Activated CD4-positive, alpha-beta memory T cell treated with anti-CD3 and anti-CD28 coated beads for 36 hours (primary cell): ENCODE data around the gene ANAPC16. TPM values are rescaled to one million over a fixed set of nuclear protein-coding genes. Genes with fewer than 3 reads are reported as not detected.
A peak's percentile ranks its signal among the peaks of the same experiment; 100 is the strongest.

ENCODE experiments used
- CTCF ChIA-PET: fragments of 350-600 bp; sonication (Branson Sonifier 250); formaldehyde crosslinking; loops from one replicate; lab custom pipeline; 2021; ENCODE audit warnings: antibody characterized with exemption, inconsistent platforms; lab: Charles Lee
- POLR2A ChIA-PET: fragments of 350-600 bp; sonication (Branson Sonifier 250); formaldehyde crosslinking; loops from one replicate; lab custom pipeline; 2021; ENCODE audit warnings: antibody characterized with exemption; lab: Charles Lee
- DNase-seq: peaks from one replicate; pipeline ENCODE4 v3.0.0-alpha.2; 2020
- H3K27ac Mint-ChIP-seq: one replicate; pipeline ENCODE4 v1.8.0; 2021; ENCODE audit warnings: mixed read lengths
- H3K27me3 Mint-ChIP-seq: one replicate; pipeline ENCODE4 v1.8.0; 2021; ENCODE audit warnings: mixed read lengths
- H3K36me3 Mint-ChIP-seq: one replicate; pipeline ENCODE4 v1.8.0; 2021; ENCODE audit warnings: mixed read lengths
- H3K4me1 Mint-ChIP-seq: one replicate; pipeline ENCODE4 v1.8.0; 2021; ENCODE audit warnings: low read depth, mixed read lengths
- H3K4me3 Mint-ChIP-seq: one replicate; pipeline ENCODE4 v1.8.0; 2021; ENCODE audit warnings: mild to moderate bottlenecking, mixed read lengths
- H3K9me3 Mint-ChIP-seq: one replicate; pipeline ENCODE4 v1.8.0; 2021; ENCODE audit warnings: mixed read lengths
- intact Hi-C: fragments of 100-400 bp; cut with micrococcal nuclease; formaldehyde crosslinking; loops from one replicate; pipeline ENCODE4 v1.15.1; 2023
- total RNA-seq, 2 experiments: library from RNA; stranded (reverse); gene quantifications; one replicate each; pipeline ENCODE4 v1.2.3, GENCODE V29; 2021

The ANAPC16 gene
- total RNA-seq, 2 experiments from 2014 or later = 119 to 122 TPM

- no peak overlapping the region for H3K4me3 Mint-ChIP-seq
- ChIA-PET POLR2A (interaction anchor here (0.6 to 1.2 kb wide), 2 partner anchors 47 to 69 kb away, joined by 3 read pairs; no protein-coding TSS in a partner anchor), CTCF (interaction anchor here (0.7 to 1.7 kb wide), 4 partner anchors 17 to 208 kb away, joined by 3 to 4 read pairs (median 3); partner anchors contain the start of gene ANAPC16)
- peak overlapping the region; percentile 74 for H3K27ac Mint-ChIP-seq
- H3K27me3 Mint-ChIP-seq = no peaks in the 10 kb centered on the region
- peak; percentile 44 for DNase-seq
- intact Hi-C loops = no loop called here
- H3K9me3 Mint-ChIP-seq = no peaks in the 10 kb centered on the region
- no peaks in the 10 kb centered on the region for H3K36me3 Mint-ChIP-seq
- peaks cover 68% of the 10 kb centered on the region for H3K4me1 Mint-ChIP-seq
These were observed 41.5 kb downstream of the ANAPC16 start for GRCh38 chr10:72257051-72257892.

GRCh38 chr10:72258617-72259016 lies 42.8 kb downstream of the ANAPC16 start:
- ChIA-PET CTCF (interaction anchor here (1.0 to 3.1 kb wide), 3 partner anchors 16 to 68 kb away, joined by 3 to 43 read pairs (median 3); partner anchors contain the start of genes ANAPC16 and DDIT4), POLR2A (interaction anchor here (1.0 to 7.4 kb wide), 5 partner anchors 11 to 39 kb away, joined by 3 to 142 read pairs (median 7); partner anchors contain the start of gene DDIT4)
- H3K9me3 Mint-ChIP-seq = no peaks in the 10 kb centered on the region
- H3K27me3 Mint-ChIP-seq = peaks cover under 1% of the 10 kb centered on the region
- DNase-seq = no peak
- H3K36me3 Mint-ChIP-seq = no peaks in the 10 kb centered on the region
- intact Hi-C loops = no loop called here
- H3K4me1 Mint-ChIP-seq = peaks cover 61% of the 10 kb centered on the region
- H3K27ac Mint-ChIP-seq = peak overlapping the region; percentile 56
- H3K4me3 Mint-ChIP-seq = no peak overlapping the region

GRCh38 chr10:72259491-72260238 lies 43.9 kb downstream of the ANAPC16 start:
- H3K4me3 Mint-ChIP-seq = peak overlapping the region; percentile 84
- ChIA-PET CTCF (interaction anchor here (0.7 to 3.1 kb wide), 10 partner anchors 12 to 211 kb away, joined by 3 to 43 read pairs (median 4); partner anchors contain the start of genes ANAPC16 and DDIT4), POLR2A (interaction anchor here (0.7 to 7.4 kb wide), 14 partner anchors 9 to 96 kb away, joined by 3 to 142 read pairs (median 8); partner anchors contain the start of genes DDIT4 and DNAJB12)
- intact Hi-C loops = loop anchor here (5.0 kb wide), 1 partner anchor 177 kb away; no protein-coding TSS in a partner anchor
- DNase-seq = peak; percentile 43
- H3K27me3 Mint-ChIP-seq = peaks cover 2% of the 10 kb centered on the region
- H3K36me3 Mint-ChIP-seq = no peaks in the 10 kb centered on the region
- H3K27ac Mint-ChIP-seq = peak overlapping the region; percentile 99
- H3K9me3 Mint-ChIP-seq = no peaks in the 10 kb centered on the region
- peaks cover 67% of the 10 kb centered on the region for H3K4me1 Mint-ChIP-seq

GRCh38 chr10:72260239-72260975 lies 44.6 kb downstream of the ANAPC16 start:
- peak; percentile 95 for DNase-seq
- ChIA-PET CTCF (interaction anchor here (0.6 to 3.1 kb wide), 21 partner anchors 12 to 212 kb away, joined by 3 to 43 read pairs (median 3); partner anchors contain the start of gene DDIT4), POLR2A (interaction anchor here (0.6 to 7.4 kb wide), 23 partner anchors 9 to 172 kb away, joined by 3 to 142 read pairs (median 5); partner anchors contain the start of genes ANAPC16, ASCC1, DDIT4 and DNAJB12)
- Mint-ChIP-seq H3K9me3 (no peaks in the 10 kb centered on the region), H3K4me3 (peak overlapping the region; percentile 84), H3K4me1 (peaks cover 62% of the 10 kb centered on the region), H3K36me3 (no peaks in the 10 kb centered on the region), H3K27me3 (peaks cover 2% of the 10 kb centered on the region), H3K27ac (peak overlapping the region; percentile 99)
- intact Hi-C loops = loop anchor here (5.0 kb wide), 1 partner anchor 178 kb away; no protein-coding TSS in a partner anchor

GRCh38 chr10:72260976-72261783 lies 45.4 kb downstream of the ANAPC16 start:
- Mint-ChIP-seq H3K4me3 (peak overlapping the region; percentile 84), H3K4me1 (peaks cover 57% of the 10 kb centered on the region), H3K27ac (peak overlapping the region; percentile 99), H3K36me3 (no peaks in the 10 kb centered on the region), H3K27me3 (peaks cover 2% of the 10 kb centered on the region), H3K9me3 (no peaks in the 10 kb centered on the region)
- intact Hi-C loops = loop anchor here (1.0 to 5.0 kb wide), 8 partner anchors 12 to 179 kb away; partner anchors contain the start of gene DDIT4
- ChIA-PET CTCF (interaction anchor here (0.6 to 3.1 kb wide), 17 partner anchors 11 to 212 kb away, joined by 3 to 43 read pairs (median 3); partner anchors contain the start of gene DDIT4), POLR2A (interaction anchor here (0.6 to 7.4 kb wide), 20 partner anchors 8 to 173 kb away, joined by 3 to 142 read pairs (median 6); partner anchors contain the start of genes ANAPC16, ASCC1, DDIT4 and SPOCK2)
- DNase-seq = peak; percentile 86

- Mint-ChIP-seq H3K27me3 (peaks cover 2% of the 10 kb centered on the region), H3K27ac (peak overlapping the region; percentile 99), H3K4me1 (peaks cover 53% of the 10 kb centered on the region), H3K9me3 (no peaks in the 10 kb centered on the region), H3K4me3 (peak overlapping the region; percentile 84), H3K36me3 (no peaks in the 10 kb centered on the region)
- DNase-seq = no peak
- intact Hi-C loops = loop anchor here (1.0 to 5.0 kb wide), 8 partner anchors 11 to 180 kb away; partner anchors contain the start of gene DDIT4
- POLR2A ChIA-PET = interaction anchor here (0.6 to 7.4 kb wide), 11 partner anchors 9 to 173 kb away, joined by 3 to 142 read pairs (median 16); partner anchors contain the start of genes DDIT4 and SPOCK2
- CTCF ChIA-PET = interaction anchor here (1.2 to 3.1 kb wide), 6 partner anchors 13 to 76 kb away, joined by 3 to 43 read pairs (median 10); partner anchors contain the start of gene DDIT4
These were observed 46.1 kb downstream of the ANAPC16 start for GRCh38 chr10:72261784-72262404.

- intact Hi-C loops = loop anchor here (5.0 kb wide), 1 partner anchor 181 kb away; no protein-coding TSS in a partner anchor
- no peaks in the 10 kb centered on the region for H3K9me3 Mint-ChIP-seq
- no peaks in the 10 kb centered on the region for H3K36me3 Mint-ChIP-seq
- peak; percentile 49 for DNase-seq
- H3K4me3 Mint-ChIP-seq = peak overlapping the region; percentile 23
- peaks cover 2% of the 10 kb centered on the region for H3K27me3 Mint-ChIP-seq
- peaks cover 43% of the 10 kb centered on the region for H3K4me1 Mint-ChIP-seq
- POLR2A ChIA-PET = interaction anchor here (0.8 to 7.4 kb wide), 3 partner anchors 9 to 57 kb away, joined by 5 to 142 read pairs (median 7); partner anchors contain the start of gene DDIT4
- peak overlapping the region; percentile 82 for H3K27ac Mint-ChIP-seq
- CTCF ChIA-PET = interaction anchor here (0.7 to 2.7 kb wide), 5 partner anchors 11 to 216 kb away, joined by 3 to 14 read pairs (median 4); partner anchors contain the start of gene DDIT4
These were observed 47.9 kb downstream of the ANAPC16 start for GRCh38 chr10:72263613-72264241.

GRCh38 chr10:72264536-72264935 lies 48.7 kb downstream of the ANAPC16 start:
- H3K9me3 Mint-ChIP-seq = no peaks in the 10 kb centered on the region
- DNase-seq = no peak
- ChIA-PET CTCF (interaction anchor here (0.7 to 2.7 kb wide), 4 partner anchors 10 to 216 kb away, joined by 3 to 14 read pairs (median 6); partner anchors contain the start of gene DDIT4), POLR2A (interaction anchor here (0.8 to 7.4 kb wide), 3 partner anchors 10 to 56 kb away, joined by 5 to 142 read pairs (median 7); partner anchors contain the start of gene DDIT4)
- H3K36me3 Mint-ChIP-seq = no peaks in the 10 kb centered on the region
- intact Hi-C loops = loop anchor here (5.0 kb wide), 1 partner anchor 182 kb away; no protein-coding TSS in a partner anchor
- H3K27me3 Mint-ChIP-seq = peaks cover 2% of the 10 kb centered on the region
- peak overlapping the region; percentile 42 for H3K27ac Mint-ChIP-seq
- H3K4me3 Mint-ChIP-seq = no peak overlapping the region
- peaks cover 37% of the 10 kb centered on the region for H3K4me1 Mint-ChIP-seq

- CTCF ChIA-PET = interaction anchor here (1.1 to 1.4 kb wide), 3 partner anchors 9 to 72 kb away, joined by 3 to 4 read pairs (median 4); no protein-coding TSS in a partner anchor
- H3K4me1 Mint-ChIP-seq = peaks cover 31% of the 10 kb centered on the region
- intact Hi-C loops = no loop called here
- H3K27ac Mint-ChIP-seq = no peak overlapping the region
- H3K4me3 Mint-ChIP-seq = no peak overlapping the region
- H3K36me3 Mint-ChIP-seq = no peaks in the 10 kb centered on the region
- H3K27me3 Mint-ChIP-seq = peaks cover 2% of the 10 kb centered on the region
- POLR2A ChIA-PET = interaction anchor here (0.6 to 0.7 kb wide), 2 partner anchors 9 to 48 kb away, joined by 3 read pairs; no protein-coding TSS in a partner anchor
- no peaks in the 10 kb centered on the region for H3K9me3 Mint-ChIP-seq
- no peak for DNase-seq
These were observed 49.7 kb downstream of the ANAPC16 start for GRCh38 chr10:72265508-72265907.
